A673 (cell line): ENCODE measurements around the gene KCNMA1. TPM values are rescaled to one million over a fixed set of nuclear protein-coding genes. Genes with fewer than 3 reads are reported as not detected.

Experiments used
- BruUV-seq: library from RNA; stranded (reverse); fragments of 400-500 nt; replicated peaks from 2 replicates; lab custom pipeline; 2021; lab: Mats Ljungman, UMichigan
- CTCF ChIA-PET: fragments of 300-600 bp; sonication (Branson Sonifier 250); formaldehyde crosslinking; loops from one replicate; lab custom pipeline; 2022; ENCODE audit warnings: antibody characterized with exemption; lab: Charles Lee
- POLR2A ChIA-PET: fragments of 300-600 bp; sonication (Branson Sonifier 250); formaldehyde crosslinking; loops from one replicate; lab custom pipeline; 2022; ENCODE audit warnings: antibody characterized with exemption; ENCODE audit not compliant: low non-redundant PET; lab: Charles Lee
- DNase-seq: peaks from one replicate; pipeline ENCODE4 v3.0.0-alpha.2; 2015; ENCODE audit warnings: low spot score
- H3K27ac ChIP-seq: fragments of 200-600 bp; sonication (generic); 2 replicates; pipeline ENCODE4 v1.5.1; 2016; ENCODE audit warnings: mixed run types, low read depth, mild to moderate bottlenecking, mixed read lengths, antibody characterized with exemption, low read length; ENCODE audit not compliant: poor library complexity, severe bottlenecking
- H3K27me3 ChIP-seq: fragments of 200-600 bp; sonication (generic); replicated peaks from 2 replicates; pipeline ENCODE4 v1.6.1; 2017; ENCODE audit warnings: mixed run types, low read depth, mild to moderate bottlenecking, mixed read lengths, antibody characterized with exemption, low read length; ENCODE audit not compliant: insufficient read depth, poor library complexity
- H3K36me3 ChIP-seq: fragments of 200-600 bp; sonication (generic); 2 replicates; pipeline ENCODE4 v1.6.1; 2016; ENCODE audit warnings: mixed run types, mild to moderate bottlenecking, mixed read lengths, antibody characterized with exemption, low read length; ENCODE audit not compliant: insufficient read depth, poor library complexity, severe bottlenecking
- H3K4me1 ChIP-seq: fragments of 200-600 bp; sonication (generic); 2 replicates; pipeline ENCODE4 v1.6.1; 2017; ENCODE audit warnings: mixed run types, mild to moderate bottlenecking, mixed read lengths, antibody characterized with exemption, low read length; ENCODE audit not compliant: insufficient read depth, poor library complexity, severe bottlenecking
- H3K4me3 ChIP-seq: fragments of 200-600 bp; sonication (generic); 2 replicates; pipeline ENCODE4 v1.5.1; 2016; ENCODE audit warnings: low read depth, mixed run types, mild to moderate bottlenecking, mixed read lengths, low read length; ENCODE audit not compliant: poor library complexity, severe bottlenecking
- H3K9me3 ChIP-seq: fragments of 200-600 bp; sonication (generic); 2 replicates; pipeline ENCODE4 v1.6.1; 2016; ENCODE audit warnings: mixed run types, low read depth, mild to moderate bottlenecking, mixed read lengths, antibody characterized with exemption, low read length; ENCODE audit not compliant: poor library complexity, severe bottlenecking
- EZH2 ChIP-seq: fragments of 200-600 bp; sonication (generic); IDR thresholded peaks from 2 replicates; pipeline ENCODE4 v1.6.1; 2017; ENCODE audit warnings: borderline replicate concordance, low read depth, mild to moderate bottlenecking, mixed read lengths, antibody characterized with exemption, low read length; ENCODE audit not compliant: poor library complexity, severe bottlenecking
- intact Hi-C: fragments of 100-400 bp; cut with micrococcal nuclease; formaldehyde crosslinking; loops from one replicate; pipeline ENCODE4 v1.10.0; 2022; ENCODE audit not compliant: unreplicated experiment
- total RNA-seq: library from RNA; stranded (reverse); gene quantifications from 2 replicates; pipeline ENCODE4 v1.2.3, GENCODE V29; 2021
- TF ChIP-seq, protein P1 (sequence below): fragments of 300-800, 200-600 bp; sonication (generic); conservative IDR thresholded peaks from 2 replicates; pipeline ENCODE4 v1.5.1; 2017; ENCODE audit warnings: low read depth, mild to moderate bottlenecking, antibody characterized with exemption, low read length, moderate library complexity, mixed read lengths

The KCNMA1 gene
- total RNA-seq, 1 experiment from 2014 or later: 0.84 TPM

GRCh38 chr10:77380191-77380590 is 257.4 kb downstream of the KCNMA1 start:
- no TSS peak for BruUV-seq
- no peak overlapping the region for H3K4me3 ChIP-seq
- ChIA-PET CTCF (no interaction called here), POLR2A (no interaction called here)
- H3K27me3 ChIP-seq: peaks cover 14% of the 10 kb centered on the region
- H3K9me3 ChIP-seq: no peaks in the 10 kb centered on the region
- no peak overlapping the region for H3K27ac ChIP-seq
- no peak for TF ChIP-seq EZH2
- TF ChIP-seq, protein P1, sequence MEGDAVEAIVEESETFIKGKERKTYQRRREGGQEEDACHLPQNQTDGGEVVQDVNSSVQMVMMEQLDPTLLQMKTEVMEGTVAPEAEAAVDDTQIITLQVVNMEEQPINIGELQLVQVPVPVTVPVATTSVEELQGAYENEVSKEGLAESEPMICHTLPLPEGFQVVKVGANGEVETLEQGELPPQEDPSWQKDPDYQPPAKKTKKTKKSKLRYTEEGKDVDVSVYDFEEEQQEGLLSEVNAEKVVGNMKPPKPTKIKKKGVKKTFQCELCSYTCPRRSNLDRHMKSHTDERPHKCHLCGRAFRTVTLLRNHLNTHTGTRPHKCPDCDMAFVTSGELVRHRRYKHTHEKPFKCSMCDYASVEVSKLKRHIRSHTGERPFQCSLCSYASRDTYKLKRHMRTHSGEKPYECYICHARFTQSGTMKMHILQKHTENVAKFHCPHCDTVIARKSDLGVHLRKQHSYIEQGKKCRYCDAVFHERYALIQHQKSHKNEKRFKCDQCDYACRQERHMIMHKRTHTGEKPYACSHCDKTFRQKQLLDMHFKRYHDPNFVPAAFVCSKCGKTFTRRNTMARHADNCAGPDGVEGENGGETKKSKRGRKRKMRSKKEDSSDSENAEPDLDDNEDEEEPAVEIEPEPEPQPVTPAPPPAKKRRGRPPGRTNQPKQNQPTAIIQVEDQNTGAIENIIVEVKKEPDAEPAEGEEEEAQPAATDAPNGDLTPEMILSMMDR: no peak
- intact Hi-C loops: no loop called here
- no peaks in the 10 kb centered on the region for H3K36me3 ChIP-seq
- DNase-seq: no peak
- no peaks in the 10 kb centered on the region for H3K4me1 ChIP-seq

- TF ChIP-seq EZH2: no peak
- TF ChIP-seq, protein P1: no peak
- no peak for DNase-seq
- Histone ChIP-seq H3K9me3 (no peaks in the 10 kb centered on the region), H3K36me3 (no peaks in the 10 kb centered on the region), H3K27ac (no peak overlapping the region), H3K4me3 (no peak overlapping the region), H3K27me3 (peaks cover 14% of the 10 kb centered on the region), H3K4me1 (no peaks in the 10 kb centered on the region)
- POLR2A ChIA-PET: no interaction called here
- intact Hi-C loops: no loop called here
- CTCF ChIA-PET: no interaction called here
- no TSS peak for BruUV-seq
Measured at GRCh38 chr10:77378366-77379349, 258.9 kb downstream of the KCNMA1 start.

DNA sequence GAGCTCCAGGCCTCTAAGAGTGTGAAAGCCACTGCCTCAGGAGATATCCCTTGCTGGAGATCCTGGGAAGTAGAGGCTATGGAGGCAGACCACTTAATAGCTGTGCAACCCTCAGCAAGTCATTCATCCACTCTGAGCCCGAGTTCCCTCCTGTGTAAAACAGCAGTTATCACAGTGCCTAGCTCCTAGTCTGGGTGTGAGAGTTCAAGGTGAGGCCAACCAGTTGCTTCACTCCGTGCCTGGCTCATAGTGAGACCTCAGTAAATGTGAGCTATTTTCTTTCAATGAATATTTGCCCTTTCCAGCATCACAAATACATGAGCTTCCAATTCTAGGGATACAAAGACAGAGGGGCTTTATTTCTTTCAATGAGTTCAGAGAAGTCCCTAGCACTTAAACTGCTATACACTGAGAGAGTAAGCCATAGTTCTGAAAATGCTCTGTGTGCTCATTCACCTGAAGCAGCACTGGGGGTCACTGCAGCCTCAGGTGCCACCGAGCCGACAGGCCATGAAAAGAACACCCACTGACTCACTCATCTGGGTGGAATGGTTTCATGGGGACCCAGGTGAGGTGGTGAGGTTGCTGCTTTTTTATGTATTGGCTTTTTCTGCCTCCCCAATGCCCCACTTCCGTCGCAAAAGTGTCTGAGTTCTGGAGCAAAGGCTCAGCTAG is 259.8 kb downstream of the KCNMA1 start:
- intact Hi-C loops: no loop called here
- no peak for DNase-seq
- no peaks in the 10 kb centered on the region for H3K36me3 ChIP-seq
- H3K4me1 ChIP-seq: no peaks in the 10 kb centered on the region
- H3K27ac ChIP-seq: no peak overlapping the region
- ChIA-PET POLR2A (no interaction called here), CTCF (no interaction called here)
- TF ChIP-seq, protein P1: no peak
- no peak for TF ChIP-seq EZH2
- H3K9me3 ChIP-seq: no peaks in the 10 kb centered on the region
- no TSS peak for BruUV-seq
- no peak overlapping the region for H3K4me3 ChIP-seq
- peaks cover 14% of the 10 kb centered on the region for H3K27me3 ChIP-seq
